GM12878 (cell line): ENCODE data around the gene NAP1L4. TPM values are rescaled to one million over a fixed set of nuclear protein-coding genes. Genes with fewer than 3 reads are reported as not detected.

Experiments used
- ATAC-seq: fragments of 200-7000 bp; cut with Tn5 transposase; 3 replicates; pipeline ENCODE4 v1.9.1; 2020; ENCODE audit warnings: mild to moderate bottlenecking, moderate library complexity
- BruUV-seq: library from RNA; stranded (reverse); fragments of 400-500 nt; replicated peaks from 2 replicates; lab custom pipeline; 2021; lab: Mats Ljungman, UMichigan
- CTCF ChIA-PET: fragments of 300-600 bp; sonication (Branson Sonifier 250); formaldehyde crosslinking; extraction: SDS; loops from one replicate; lab custom pipeline; 2021; ENCODE audit warnings: inconsistent platforms; lab: Yijun Ruan, JAX
- POLR2A ChIA-PET: fragments of 350-600 bp; formaldehyde crosslinking; extraction: SDS; loops from one replicate; lab custom pipeline; 2021; ENCODE audit warnings: inconsistent platforms; lab: Charles Lee
- RAD21 ChIA-PET: fragments of 300-600 bp; sonication (Branson Sonifier 250); formaldehyde crosslinking; loops from one replicate; lab custom pipeline; 2023; ENCODE audit warnings: antibody characterized with exemption; ENCODE audit not compliant: unreplicated experiment; lab: Charles Lee
- SMC1A ChIA-PET: fragments of 300-600 bp; sonication (Branson Sonifier 250); formaldehyde crosslinking; loops from one replicate; lab custom pipeline; 2023; ENCODE audit not compliant: unreplicated experiment, uncharacterized antibody; lab: Charles Lee
- DNase-seq: peaks from one replicate; pipeline ENCODE4 v3.0.0-alpha.2; 2011; ENCODE audit warnings: low read depth, low spot score
- FAIRE-seq: peaks from 3 replicates; lab custom pipeline; 2011; peaks lifted over from hg19 to GRCh38; lab: Jason Lieb, UNC
- H2AFZ ChIP-seq: 2 replicates; pipeline ENCODE4 v1.6.0; 2011; ENCODE audit warnings: low read depth, low read length, control low read depth; ENCODE audit not compliant: control insufficient read depth
- H3K27ac ChIP-seq: 2 replicates; pipeline ENCODE4 v1.5.1; 2011; ENCODE audit warnings: control low read depth; ENCODE audit not compliant: control insufficient read depth, insufficient read depth
- H3K27me3 ChIP-seq, 2 experiments: replicated peaks in 1 of 2; 2 replicates each; pipeline versions ENCODE4 v1.6.0 to v1.6.1; 2011; ENCODE audit warnings: low read length in 1 of 2; ENCODE audit not compliant: control insufficient read depth in 2 of 2, insufficient read depth in 2 of 2
- H3K36me3 ChIP-seq, 2 experiments: 2 replicates each; pipeline ENCODE4 v1.5.1; 2011; ENCODE audit warnings: low read length in 1 of 2; ENCODE audit not compliant: control insufficient read depth in 2 of 2, insufficient read depth in 2 of 2
- H3K4me1 ChIP-seq: 2 replicates; pipeline ENCODE4 v1.6.1; 2011; ENCODE audit warnings: mild to moderate bottlenecking, low read length, moderate library complexity, mixed read lengths; ENCODE audit not compliant: control insufficient read depth, insufficient read depth
- H3K4me2 ChIP-seq: 2 replicates; pipeline ENCODE4 v1.6.0; 2011; ENCODE audit warnings: control low read depth; ENCODE audit not compliant: control insufficient read depth, insufficient read depth
- H3K4me3 ChIP-seq: fragments of 200-600 bp; sonication (generic); 2 replicates; pipeline ENCODE4 v1.5.1; 2016
- H3K79me2 ChIP-seq: 2 replicates; pipeline ENCODE4 v1.6.0; 2011; ENCODE audit warnings: low read length; ENCODE audit not compliant: control insufficient read depth, insufficient read depth
- H3K9ac ChIP-seq: 2 replicates; pipeline ENCODE4 v1.8.0; 2011; ENCODE audit warnings: low read length, control low read depth, mixed read lengths; ENCODE audit not compliant: control insufficient read depth, insufficient read depth
- H3K9me3 ChIP-seq: replicated peaks from 3 replicates; pipeline ENCODE4 v1.5.1; 2011; ENCODE audit warnings: mild to moderate bottlenecking, low read length; ENCODE audit not compliant: control insufficient read depth, insufficient read depth
- H4K20me1 ChIP-seq: 2 replicates; pipeline ENCODE4 v1.6.0; 2011; ENCODE audit not compliant: control insufficient read depth, insufficient read depth
- ATF2 ChIP-seq: IDR thresholded peaks from 2 replicates; pipeline ENCODE4 v1.6.1; 2012; ENCODE audit warnings: low read length, inconsistent platforms
- ATF7 ChIP-seq: fragments of 450-650 bp; IDR thresholded peaks from 2 replicates; pipeline ENCODE4 v1.6.1; 2016; ENCODE audit warnings: low read depth, mild to moderate bottlenecking
- BCL3 ChIP-seq: IDR thresholded peaks from 2 replicates; pipeline ENCODE4 v1.6.1; 2011; ENCODE audit warnings: borderline replicate concordance, low read depth, mild to moderate bottlenecking, moderate library complexity, low read length; ENCODE audit not compliant: insufficient read depth, poor library complexity, severe bottlenecking
- IRF3 ChIP-seq: fragments of 450-650 bp; IDR thresholded peaks from 2 replicates; pipeline ENCODE4 v1.6.1; 2014; ENCODE audit warnings: mild to moderate bottlenecking
- SMAD1 ChIP-seq: fragments of 450-650 bp; IDR thresholded peaks from 2 replicates; pipeline ENCODE4 v1.6.1; 2018; ENCODE audit warnings: mild to moderate bottlenecking, low read depth; ENCODE audit not compliant: partially characterized antibody
- STAT3 ChIP-seq: IDR thresholded peaks from 2 replicates; pipeline ENCODE4 v1.6.1; 2011; ENCODE audit warnings: low read depth, low read length, improper control_type of control experiment
- ZBTB4 ChIP-seq: fragments of 450-650 bp; formaldehyde crosslinking; IDR thresholded peaks from 2 replicates; pipeline ENCODE4 v1.4.0; 2022; ENCODE audit warnings: mild to moderate bottlenecking, moderate library complexity
- WGBS: methylation state at CpG from one replicate; pipeline ENCODE4 v1.1.6; 2016; ENCODE audit warnings: low lambda C conversion rate; ENCODE audit not compliant: insufficient replicate concordance, insufficient coverage; ENCODE audit errors: missing lambda C conversion rate; 5-methylcytosine and 5-hydroxymethylcytosine counted together
- in situ Hi-C: fragments of 300-500 bp; cut with MboI; formaldehyde crosslinking; loops from 9 replicates; pipeline ENCODE4 v1.14.3; 2018; ENCODE audit warnings: mixed read lengths
- intact Hi-C: fragments of 100-400 bp; cut with micrococcal nuclease; formaldehyde crosslinking; loops from one replicate; pipeline ENCODE4 v1.14.2; 2022; ENCODE audit not compliant: unreplicated experiment
- polyA plus RNA-seq, 11 experiments: library from polyadenylated mRNA; depleted of rRNA in 4 of 11; unstranded in 6 of 11; stranded (reverse) in 5 of 11; fragments of >200 nt; fragmentation: Nextera tagmentation in 4 of 11; fragmentation: Illumina TruSeq in 1 of 11; extraction: Ambion mirVana in 4 of 11; extraction: Trizol in 1 of 11; gene quantifications; 1 replicate in 1 of 11; 2 replicates in 10 of 11; pipeline versions ENCODE4 v1.2.1 to v1.2.3, GENCODE V29; 2011 to 2016; ENCODE audit warnings: inconsistent platforms in 2 of 11, missing spikeins in 2 of 11, low read depth in 1 of 11
- total RNA-seq, 4 experiments: library from RNA; depleted of rRNA in 3 of 4; stranded (reverse); fragments of >200 nt in 3 of 4; fragmentation: Illumina TruSeq in 1 of 4; extraction: Trizol in 1 of 4; gene quantifications; 2 replicates each; pipeline versions ENCODE4 v1.2.1 to v1.2.3, GENCODE V29; 2013 to 2021

Gene NAP1L4
- total and polyA plus RNA-seq, 10 of the 15 experiments (the other 5 are each of a cell fraction or from before 2014, with no cell fraction given) = 24.8 to 198 (median 114) TPM

- ChIA-PET RAD21 (interaction anchor here (1.3 to 3.0 kb wide), 2 partner anchors 26 to 483 kb away, joined by 4 to 42 read pairs; partner anchors contain the start of gene NAP1L4), SMC1A (interaction anchor here (3.7 kb wide), 1 partner anchor 41 kb away, joined by 24 read pairs; no protein-coding TSS in a partner anchor), POLR2A (interaction anchor here (0.7 to 4.3 kb wide), 3 partner anchors 26 to 1161 kb away, joined by 3 to 34 read pairs (median 4); no protein-coding TSS in a partner anchor), CTCF (interaction anchor here (1.0 to 3.3 kb wide), 3 partner anchors 22 to 44 kb away, joined by 4 to 17 read pairs (median 5); no protein-coding TSS in a partner anchor)
- Histone ChIP-seq H3K4me1 (peaks cover 10% of the 10 kb centered on the region), H3K27me3 (no peaks in the 10 kb centered on the region), H3K4me2 (no peak overlapping the region), H3K79me2 (no peaks in the 10 kb centered on the region), H3K36me3 (peaks cover 19 to 46% of the 10 kb centered on the region in 2 experiments), H2AFZ (no peak overlapping the region), H3K4me3 (no peak overlapping the region), H3K9me3 (no peaks in the 10 kb centered on the region), H3K27ac (no peak overlapping the region), H3K9ac (no peak overlapping the region), H4K20me1 (no peaks in the 10 kb centered on the region)
- no TSS peak for BruUV-seq
- ATAC-seq (no peak), DNase-seq (no peak), FAIRE-seq (no peak)
- intact Hi-C loops (no loop called here), in situ Hi-C loops (no loop called here)
- no peak for TF ChIP-seq STAT3
- WGBS = 97% methylated on average over 10 of the region's 10 CpGs
Observed at GRCh38 chr11:3015796-3016195, 23.7 kb upstream of the NAP1L4 start.

GRCh38 chr11:3014943-3015342, 22.8 kb upstream of the NAP1L4 start:
- in situ Hi-C loops (no loop called here), intact Hi-C loops (no loop called here)
- ChIA-PET SMC1A (interaction anchor here (1.0 to 3.7 kb wide), 6 partner anchors 8 to 76 kb away, joined by 3 to 29 read pairs (median 12); no protein-coding TSS in a partner anchor), POLR2A (interaction anchor here (0.8 to 4.3 kb wide), 3 partner anchors 25 to 43 kb away, joined by 3 to 34 read pairs (median 3); no protein-coding TSS in a partner anchor), RAD21 (interaction anchor here (0.8 to 3.0 kb wide), 5 partner anchors 25 to 482 kb away, joined by 3 to 42 read pairs (median 4); partner anchors contain the start of gene NAP1L4), CTCF (interaction anchor here (0.9 to 3.3 kb wide), 11 partner anchors 8 to 122 kb away, joined by 3 to 17 read pairs (median 4); no protein-coding TSS in a partner anchor)
- Histone ChIP-seq H3K4me2 (no peak overlapping the region), H3K4me1 (peaks cover 13% of the 10 kb centered on the region), H3K9me3 (no peaks in the 10 kb centered on the region), H3K36me3 (peaks cover 19 to 48% of the 10 kb centered on the region in 2 experiments), H4K20me1 (no peaks in the 10 kb centered on the region; the same call in 1 of the 2 replicates), H3K79me2 (no peaks in the 10 kb centered on the region), H3K27ac (no peak overlapping the region), H3K4me3 (no peak overlapping the region), H3K27me3 (no peaks in the 10 kb centered on the region), H3K9ac (no peak overlapping the region), H2AFZ (no peak overlapping the region)
- DNase-seq (no peak), ATAC-seq (no peak), FAIRE-seq (no peak)
- 92% methylated on average over 4 of the region's 4 CpGs for WGBS
- no TSS peak for BruUV-seq
- no peak for TF ChIP-seq BCL3
- TF ChIP-seq ATF2 = no peak
- TF ChIP-seq ATF7 = no peak
- TF ChIP-seq SMAD1 = no peak
- TF ChIP-seq ZBTB4 (CRISPR knock-in tag) = no peak
- no peak for TF ChIP-seq IRF3
